Osteocyte (in vitro differentiated cells): ENCODE data around the gene DHX30. TPM values are rescaled to one million over a fixed set of nuclear protein-coding genes. Genes with fewer than 3 reads are reported as not detected.
A peak's percentile ranks its signal among the peaks of the same experiment; 100 is the strongest.

Experiments
- DNase-seq: peaks from one replicate; pipeline ENCODE4 v3.0.0; 2021; ENCODE audit warnings: mixed read lengths; ENCODE audit not compliant: unreplicated experiment; ENCODE audit errors: extremely low spot score
- H3K27ac Mint-ChIP-seq: one replicate; pipeline ENCODE4 v1.8.0; 2021; ENCODE audit warnings: mild to moderate bottlenecking, mixed read lengths; ENCODE audit not compliant: unreplicated experiment
- H3K27me3 Mint-ChIP-seq: one replicate; pipeline ENCODE4 v1.8.0; 2021; ENCODE audit warnings: mixed read lengths; ENCODE audit not compliant: unreplicated experiment
- H3K36me3 Mint-ChIP-seq: one replicate; pipeline ENCODE4 v1.8.0; 2021; ENCODE audit warnings: mixed read lengths; ENCODE audit not compliant: unreplicated experiment
- H3K4me1 Mint-ChIP-seq: one replicate; pipeline ENCODE4 v1.8.0; 2021; ENCODE audit warnings: mixed read lengths; ENCODE audit not compliant: unreplicated experiment
- H3K4me3 Mint-ChIP-seq: one replicate; pipeline ENCODE4 v1.8.0; 2021; ENCODE audit warnings: mild to moderate bottlenecking, moderate library complexity, mixed read lengths; ENCODE audit not compliant: unreplicated experiment
- H3K9me3 Mint-ChIP-seq: one replicate; pipeline ENCODE4 v1.8.0; 2021; ENCODE audit warnings: mixed read lengths; ENCODE audit not compliant: unreplicated experiment
- CTCF ChIP-seq: fragments of 200-600 bp; sonication (generic); IDR thresholded peaks from 2 replicates; pipeline ENCODE4 v1.5.0; 2021; ENCODE audit warnings: antibody characterized with exemption, mild to moderate bottlenecking, moderate library complexity
- total RNA-seq: library from RNA; stranded (reverse); gene quantifications from 2 replicates; pipeline ENCODE4 v1.2.1, GENCODE V29; 2021

The DHX30 gene
- total RNA-seq, 1 donor from 2014 or later, result 78.9 TPM

GRCh38 chr3:47791193-47791855 is 11.6 kb upstream of the DHX30 start:
- H3K4me1 Mint-ChIP-seq, result peaks cover 8% of the 10 kb centered on the region
- no peaks in the 10 kb centered on the region for H3K27me3 Mint-ChIP-seq
- peaks cover 4% of the 10 kb centered on the region for H3K9me3 Mint-ChIP-seq
- no peak for DNase-seq
- no peak overlapping the region for H3K4me3 Mint-ChIP-seq
- no peak overlapping the region for H3K27ac Mint-ChIP-seq
- no peaks in the 10 kb centered on the region for H3K36me3 Mint-ChIP-seq
- no peak for TF ChIP-seq CTCF

- no peak overlapping the region for H3K27ac Mint-ChIP-seq
- peaks cover 4% of the 10 kb centered on the region for H3K9me3 Mint-ChIP-seq
- H3K36me3 Mint-ChIP-seq, result no peaks in the 10 kb centered on the region
- no peak overlapping the region for H3K4me3 Mint-ChIP-seq
- peaks cover 8% of the 10 kb centered on the region for H3K4me1 Mint-ChIP-seq
- no peak for DNase-seq
- no peaks in the 10 kb centered on the region for H3K27me3 Mint-ChIP-seq
- TF ChIP-seq CTCF, result no peak
These were observed 10.2 kb upstream of the DHX30 start for GRCh38 chr3:47792699-47793098.

GRCh38 chr3:47794544-47794943 is 8.4 kb upstream of the DHX30 start:
- Mint-ChIP-seq H3K27me3 (no peaks in the 10 kb centered on the region), H3K4me1 (peaks cover 1% of the 10 kb centered on the region), H3K27ac (no peak overlapping the region), H3K9me3 (peaks cover 4% of the 10 kb centered on the region), H3K36me3 (no peaks in the 10 kb centered on the region), H3K4me3 (no peak overlapping the region)
- no peak for TF ChIP-seq CTCF
- DNase-seq, result no peak

- DNase-seq, result no peak
- peak; percentile 42 for TF ChIP-seq CTCF
- no peaks in the 10 kb centered on the region for H3K36me3 Mint-ChIP-seq
- H3K27ac Mint-ChIP-seq, result no peak overlapping the region
- no peaks in the 10 kb centered on the region for H3K27me3 Mint-ChIP-seq
- H3K4me3 Mint-ChIP-seq, result no peak overlapping the region
- no peaks in the 10 kb centered on the region for H3K9me3 Mint-ChIP-seq
- peaks cover 21% of the 10 kb centered on the region for H3K4me1 Mint-ChIP-seq
These were observed 3.2 kb upstream of the DHX30 start for GRCh38 chr3:47799733-47800132.

- no peak for DNase-seq
- Mint-ChIP-seq H3K9me3 (no peaks in the 10 kb centered on the region), H3K27me3 (no peaks in the 10 kb centered on the region), H3K27ac (peak overlapping the region; percentile 96), H3K4me3 (peak overlapping the region; percentile 94), H3K4me1 (peaks cover 22% of the 10 kb centered on the region), H3K36me3 (peaks cover 2% of the 10 kb centered on the region)
- no peak for TF ChIP-seq CTCF
These were observed 615 bp downstream of the DHX30 start for GRCh38 chr3:47803480-47804025.
